ENCODE data around the gene ACRBP.

The ACRBP gene

DNA sequence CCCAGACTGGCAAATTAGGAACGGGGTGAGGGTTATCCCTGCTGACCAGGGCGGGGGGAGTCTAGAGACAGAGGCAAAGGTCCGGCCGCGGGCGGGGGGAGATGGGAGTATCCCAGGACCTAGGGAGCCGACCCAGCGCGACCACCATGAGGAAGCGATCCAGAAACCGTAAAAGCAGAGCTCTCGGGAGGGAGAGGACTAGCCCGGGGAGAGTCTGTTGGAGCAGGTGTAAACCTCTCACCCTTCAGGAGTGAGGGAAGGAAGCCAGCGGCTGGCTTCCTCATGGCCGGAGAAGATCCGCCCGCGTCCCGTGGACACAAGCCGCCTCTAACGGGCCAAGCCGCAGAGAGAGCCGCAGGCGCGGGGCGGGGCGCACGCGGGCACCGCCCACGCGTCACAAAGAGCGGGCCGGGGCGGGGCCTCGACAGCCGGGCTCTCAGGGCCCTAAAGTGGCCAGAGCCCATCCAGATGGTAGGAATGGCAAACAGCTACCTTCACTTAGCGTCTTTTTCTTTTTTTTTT is at the start of gene ACRBP:
TSS of gene ACRBP (minus strand) at position 350 of the 522 bp plus-strand sequence. CDS start at position 284, 66 bp downstream.
- DNase-seq = no peak

GRCh38 chr12:6695313-6696045 is 48.2 kb upstream of the ACRBP start:
- DNase-seq = no peak

DNA sequence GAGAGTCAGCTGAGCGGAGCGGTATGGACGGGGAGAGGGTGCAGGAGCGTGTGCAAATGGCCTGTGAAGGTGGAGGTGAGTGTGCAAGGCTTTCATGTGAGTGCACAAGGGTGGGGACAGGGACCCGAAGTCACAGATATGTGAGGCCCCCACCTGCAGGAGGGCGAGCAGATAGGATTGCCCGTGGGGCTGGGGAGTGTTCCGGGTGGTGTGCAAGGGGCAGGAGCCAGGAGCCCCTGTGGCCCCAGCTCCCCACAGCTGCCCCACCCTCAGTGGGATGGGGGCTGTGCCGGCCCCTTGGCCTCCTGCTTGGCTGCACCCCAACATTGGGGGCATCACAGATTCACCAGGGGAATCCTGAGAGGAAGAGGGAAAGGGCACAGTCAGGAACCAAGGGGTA is 47.5 kb upstream of the ACRBP start:
- no peak for DNase-seq

DNA sequence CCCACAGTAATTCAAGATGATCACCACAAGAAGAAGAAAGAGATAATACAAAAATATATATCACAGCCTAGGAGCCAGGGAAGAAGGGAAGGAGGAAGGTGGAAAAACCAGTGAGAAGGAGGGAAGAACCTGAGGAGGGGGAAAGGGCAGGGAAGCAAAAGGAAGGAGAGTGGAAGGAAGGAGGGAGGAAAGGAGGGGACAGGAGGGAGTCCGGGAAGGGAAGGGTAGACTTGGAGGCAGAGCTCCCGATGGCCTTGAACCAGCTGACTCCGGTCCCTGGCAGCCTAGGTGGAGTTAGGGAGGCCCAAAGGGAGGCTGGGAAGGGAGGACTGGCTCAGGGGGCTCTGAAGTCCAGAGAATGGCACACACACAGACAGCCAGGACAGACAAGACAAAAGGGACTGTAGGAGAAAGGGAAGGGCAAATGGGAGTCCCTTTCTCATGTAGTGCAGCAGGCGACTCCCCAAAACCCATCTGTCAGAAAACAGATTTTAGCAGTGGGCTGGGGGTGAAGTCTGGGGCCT is 46.7 kb upstream of the ACRBP start:
- no peak for DNase-seq

DNA sequence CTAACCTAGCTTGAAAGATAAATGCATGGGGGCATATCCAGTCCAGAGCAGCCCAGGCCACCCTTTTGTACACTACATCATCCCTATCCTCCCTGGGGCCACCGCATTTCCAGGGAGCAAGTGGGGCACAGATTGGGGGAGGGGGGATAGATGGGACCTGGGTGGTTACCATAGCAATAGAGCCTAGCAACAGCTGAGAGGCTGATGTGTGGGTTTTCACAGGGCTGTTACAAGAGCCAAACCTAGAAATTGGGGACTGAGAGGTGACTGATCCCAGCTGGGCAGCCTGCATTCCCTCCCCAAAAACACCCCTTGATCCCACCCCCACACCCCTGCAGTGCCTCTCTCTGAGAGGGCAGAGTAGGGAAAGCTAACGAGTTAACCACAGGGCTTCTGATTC is 45.7 kb upstream of the ACRBP start:
- no peak for DNase-seq

DNA sequence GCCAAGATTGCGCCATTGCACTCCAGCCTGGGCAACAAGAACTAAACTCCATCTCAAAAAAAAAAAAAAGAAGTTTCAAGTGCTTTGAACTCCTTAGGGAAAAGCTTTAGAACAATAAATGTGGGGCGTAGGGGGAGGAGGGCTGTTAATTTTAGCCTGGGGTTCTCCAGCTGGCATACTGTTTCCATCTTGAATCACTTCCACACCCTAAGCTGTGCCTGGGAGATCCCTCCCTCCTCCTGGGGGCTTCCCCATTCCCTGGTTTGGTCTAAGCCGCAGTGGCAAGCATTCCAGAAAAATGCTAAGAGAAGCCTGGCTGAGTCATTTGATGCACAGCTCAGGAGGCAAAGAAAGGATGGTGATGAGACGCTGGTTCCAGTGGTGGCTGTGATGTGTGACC is 44.2 kb upstream of the ACRBP start:
- DNase-seq = peak; percentile 16

GRCh38 chr12:6688999-6689882 is 42.0 kb upstream of the ACRBP start, which contains the start of gene ZNF384:
TSS of gene ZNF384 (minus strand) at chr12:6689375. CDS start at chr12:6679520, 9,855 bp downstream.
- peak; percentile 84 for DNase-seq

DNA sequence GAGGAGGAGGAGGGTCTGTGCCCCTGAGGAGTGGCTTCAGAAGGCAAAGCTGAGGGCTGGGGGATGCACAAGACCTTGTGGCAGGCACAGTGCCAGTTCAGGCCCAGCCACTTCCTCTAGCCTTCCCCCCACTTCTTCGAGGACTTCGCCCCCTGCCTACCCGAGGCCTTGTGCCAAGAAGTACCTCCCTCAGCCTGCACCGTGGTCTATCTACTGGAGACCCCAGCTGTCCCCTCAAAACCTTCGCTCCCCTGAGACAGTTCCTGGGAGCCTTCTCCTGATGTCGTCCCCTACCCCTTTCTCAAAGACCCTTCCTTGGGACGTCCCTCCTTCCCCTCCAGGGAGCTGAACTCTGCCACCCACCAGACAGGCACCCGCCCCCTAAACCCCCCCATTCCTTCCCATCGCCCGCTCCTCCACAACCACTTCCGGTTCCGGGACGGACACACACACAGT is 41.3 kb upstream of the ACRBP start:
- DNase-seq = no peak

- DNase-seq = no peak
Measured at GRCh38 chr12:6685814-6686213, 38.6 kb upstream of the ACRBP start.

GRCh38 chr12:6684609-6685008 is 37.4 kb upstream of the ACRBP start:
- no peak for DNase-seq

GRCh38 chr12:6676962-6677361 is 29.7 kb upstream of the ACRBP start:
- no peak for DNase-seq

- no peak for DNase-seq
Measured at GRCh38 chr12:6672143-6672542, 24.9 kb upstream of the ACRBP start.

DNA sequence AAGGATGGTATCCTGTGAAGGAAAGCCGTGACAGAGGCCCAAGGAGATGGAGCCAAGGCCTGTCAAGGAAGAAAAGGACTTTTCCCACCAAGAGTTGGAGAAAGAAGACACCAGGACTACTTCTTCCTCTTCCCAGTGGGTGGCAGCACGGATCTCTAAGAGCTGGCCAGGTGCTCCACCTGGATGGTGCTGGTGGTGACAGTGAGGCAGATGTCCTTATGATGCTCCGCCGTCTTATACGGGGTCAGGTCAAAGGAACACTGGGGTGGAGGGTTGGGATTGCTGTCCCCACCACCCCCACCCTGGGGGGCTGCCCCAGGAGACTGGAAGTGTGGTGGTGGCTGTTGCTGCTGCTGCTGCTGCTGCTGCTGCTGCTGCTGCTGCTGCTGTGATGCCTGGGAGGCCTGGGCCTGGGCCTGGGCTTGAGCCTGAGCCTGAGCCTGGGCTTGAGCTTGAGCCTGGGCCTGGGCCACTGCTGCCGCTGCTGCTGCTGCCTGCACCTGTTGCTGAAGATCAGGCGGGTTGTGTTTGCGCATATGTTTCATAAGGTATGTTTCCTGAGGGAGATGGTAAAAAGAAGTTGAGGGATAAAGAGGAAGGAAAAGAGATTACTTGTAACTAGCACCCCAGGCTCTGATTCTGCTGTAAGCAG is 20.5 kb upstream of the ACRBP start:
- DNase-seq = no peak

GRCh38 chr12:6666211-6666610 is 19.0 kb upstream of the ACRBP start:
- DNase-seq = no peak

DNA sequence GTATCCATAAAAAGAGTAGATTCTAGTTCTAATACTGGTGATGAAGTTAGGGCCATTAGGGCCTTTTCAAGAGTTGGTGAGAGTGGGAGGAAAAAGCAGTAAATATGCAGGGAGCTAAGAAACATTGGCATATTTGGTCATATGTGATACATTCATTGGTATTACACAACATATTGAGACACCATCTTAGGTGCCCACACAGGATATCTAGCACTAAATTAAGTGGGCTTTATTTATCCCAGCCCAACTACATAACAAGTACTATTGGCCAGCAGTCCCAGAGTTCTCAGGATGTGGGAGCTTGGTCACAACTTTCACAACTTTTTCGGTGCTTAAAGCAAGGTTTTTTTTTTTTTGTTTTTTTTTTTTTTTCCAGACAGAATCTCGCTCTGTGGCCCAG is 17.7 kb upstream of the ACRBP start:
- DNase-seq = no peak

DNA sequence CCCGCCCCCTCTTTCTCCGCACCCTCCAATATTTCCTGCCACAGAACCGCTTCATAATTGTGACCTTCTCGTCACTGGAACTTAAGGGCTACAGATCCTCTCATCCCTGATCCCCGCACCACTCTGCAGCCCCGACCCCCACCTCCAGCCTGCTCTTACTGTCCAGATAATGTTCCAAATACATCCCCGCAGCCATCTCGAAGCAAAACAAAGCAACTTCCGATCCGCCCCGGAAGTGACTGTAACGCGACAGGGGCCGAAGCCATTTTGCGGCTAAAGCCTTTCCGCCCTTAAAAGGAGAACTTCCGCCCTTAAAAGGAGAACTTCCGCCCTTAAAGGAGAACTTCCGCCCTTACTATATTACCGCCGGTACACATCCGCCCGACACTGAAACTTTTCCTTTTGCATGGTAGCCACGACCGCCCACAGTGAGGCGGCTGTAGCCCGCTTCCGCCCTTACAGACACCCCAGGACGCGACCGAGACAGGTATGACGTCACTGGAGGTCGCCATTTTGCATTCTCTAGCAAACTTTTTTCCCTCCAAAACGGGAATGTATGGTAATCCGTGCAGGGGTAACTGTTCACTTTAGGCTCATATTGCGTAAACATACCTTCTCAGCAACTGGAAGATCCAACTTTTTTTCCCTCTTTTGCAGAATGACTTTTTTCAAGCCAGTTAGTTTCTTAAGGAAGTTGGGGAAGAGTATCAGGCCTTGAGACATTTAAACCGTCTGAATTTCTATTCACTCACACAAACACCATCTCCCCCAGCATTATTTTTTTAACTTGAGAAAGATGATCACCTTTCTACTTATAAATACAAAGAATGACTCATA is 15.9 kb upstream of the ACRBP start, which contains the start of gene ING4:
TSS of gene ING4 (minus strand) at position 214 of the 837 bp plus-strand sequence. CDS start at position 196, 18 bp downstream.
- DNase-seq = peak; percentile 90

GRCh38 chr12:6662602-6662905 is 15.3 kb upstream of the ACRBP start:
- no peak for DNase-seq

- DNase-seq = no peak
Measured at GRCh38 chr12:6653987-6654386, 6.8 kb upstream of the ACRBP start.

DNA sequence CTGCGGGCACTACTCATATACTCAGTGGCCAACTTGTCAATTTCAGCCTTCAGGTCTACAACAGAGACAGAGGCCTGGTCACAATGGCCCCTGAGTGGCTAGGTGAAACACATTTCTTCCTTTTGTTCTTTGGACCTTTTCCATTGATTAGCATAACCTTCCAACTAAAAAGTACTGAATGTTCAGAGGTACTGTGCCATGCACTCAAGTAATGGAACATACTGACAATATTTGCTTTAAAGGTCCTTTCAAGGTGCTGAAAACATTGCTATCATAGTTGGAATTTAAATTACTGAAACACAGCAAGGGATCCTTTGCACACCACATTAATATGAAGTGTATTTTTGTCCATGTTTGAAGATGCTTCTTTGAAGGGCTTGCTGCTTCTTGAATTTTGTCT is 6.1 kb upstream of the ACRBP start:
- DNase-seq = no peak

DNA sequence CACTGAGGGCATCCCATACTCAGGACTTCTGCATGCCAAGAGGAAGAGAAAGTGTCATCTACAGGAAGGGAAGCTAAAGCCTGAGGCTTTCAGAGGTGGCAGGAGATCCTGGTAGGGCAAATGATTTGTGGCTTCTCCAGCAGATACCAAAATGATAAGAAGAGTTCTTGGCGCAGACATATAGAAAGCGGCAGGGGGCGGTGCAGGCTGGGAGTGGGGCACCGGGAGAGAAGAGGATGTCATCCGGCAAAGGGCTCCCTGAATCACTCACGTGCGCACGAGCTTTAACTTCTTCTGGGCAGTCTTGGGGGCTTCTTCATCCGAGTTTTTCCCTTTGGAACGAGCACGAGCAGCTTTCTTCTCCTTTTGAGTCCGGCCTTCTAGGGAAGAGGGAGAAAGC is 5.2 kb upstream of the ACRBP start:
- DNase-seq = no peak

- no peak for DNase-seq
Measured at GRCh38 chr12:6650832-6651231, 3.6 kb upstream of the ACRBP start.

Data from GOT3 (cell line).